A673 (cell line): ENCODE measurements around the gene SEMA3A.

Experiments used
- CTCF ChIP-seq: fragments of 300-800, 200-600 bp; sonication (generic); conservative IDR thresholded peaks from 2 replicates; pipeline ENCODE4 v1.5.1; 2017; ENCODE audit warnings: low read depth, mild to moderate bottlenecking, antibody characterized with exemption, low read length, moderate library complexity, mixed read lengths
- EZH2 ChIP-seq: fragments of 200-600 bp; sonication (generic); IDR thresholded peaks from 2 replicates; pipeline ENCODE4 v1.6.1; 2017; ENCODE audit warnings: borderline replicate concordance, low read depth, mild to moderate bottlenecking, mixed read lengths, antibody characterized with exemption, low read length; ENCODE audit not compliant: poor library complexity, severe bottlenecking

DNA sequence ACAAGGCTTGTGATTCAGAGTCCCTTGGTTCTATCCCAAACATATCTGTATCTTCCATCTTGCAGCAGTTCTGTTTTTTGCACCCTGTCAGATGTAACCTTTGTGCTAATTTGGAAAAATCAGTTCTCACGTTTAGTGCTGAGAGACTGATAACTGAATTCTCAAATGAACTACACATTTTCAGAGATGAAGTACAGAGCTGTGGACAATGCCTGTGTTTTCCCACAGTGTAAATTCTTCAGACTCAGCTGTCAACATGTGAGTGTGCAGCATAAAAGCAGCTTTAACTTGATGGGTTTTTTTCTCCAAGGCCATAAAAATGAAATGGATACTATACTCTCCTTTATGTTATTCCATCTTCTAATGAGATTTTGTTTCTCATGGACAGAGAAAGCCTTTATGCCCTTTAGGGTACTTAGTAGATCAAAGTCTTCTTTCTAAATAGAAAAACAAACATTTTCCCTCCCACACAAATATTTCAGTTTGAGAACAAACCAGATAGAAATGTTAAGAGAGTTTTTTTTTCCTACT lies 150.9 kb downstream of the SEMA3A start:
- TF ChIP-seq EZH2, result no peak
- TF ChIP-seq CTCF, result no peak
